Measurements from ENCODE around the gene SSU72.

GRCh38 chr1:1556505-1556904 lies 18.2 kb downstream of the SSU72 start:
- no peak for TF ChIP-seq POLR2A (IDR thresholded peaks at IDR 0.05)
- TF ChIP-seq, protein P1, sequence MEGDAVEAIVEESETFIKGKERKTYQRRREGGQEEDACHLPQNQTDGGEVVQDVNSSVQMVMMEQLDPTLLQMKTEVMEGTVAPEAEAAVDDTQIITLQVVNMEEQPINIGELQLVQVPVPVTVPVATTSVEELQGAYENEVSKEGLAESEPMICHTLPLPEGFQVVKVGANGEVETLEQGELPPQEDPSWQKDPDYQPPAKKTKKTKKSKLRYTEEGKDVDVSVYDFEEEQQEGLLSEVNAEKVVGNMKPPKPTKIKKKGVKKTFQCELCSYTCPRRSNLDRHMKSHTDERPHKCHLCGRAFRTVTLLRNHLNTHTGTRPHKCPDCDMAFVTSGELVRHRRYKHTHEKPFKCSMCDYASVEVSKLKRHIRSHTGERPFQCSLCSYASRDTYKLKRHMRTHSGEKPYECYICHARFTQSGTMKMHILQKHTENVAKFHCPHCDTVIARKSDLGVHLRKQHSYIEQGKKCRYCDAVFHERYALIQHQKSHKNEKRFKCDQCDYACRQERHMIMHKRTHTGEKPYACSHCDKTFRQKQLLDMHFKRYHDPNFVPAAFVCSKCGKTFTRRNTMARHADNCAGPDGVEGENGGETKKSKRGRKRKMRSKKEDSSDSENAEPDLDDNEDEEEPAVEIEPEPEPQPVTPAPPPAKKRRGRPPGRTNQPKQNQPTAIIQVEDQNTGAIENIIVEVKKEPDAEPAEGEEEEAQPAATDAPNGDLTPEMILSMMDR (IDR thresholded peaks at IDR 0.05), result no peak
